ENCODE results near the gene NOTCH2. TPM values are rescaled to one million over a fixed set of nuclear protein-coding genes. Genes with fewer than 3 reads are reported as not detected.
"Not testable (repeated sequence)": the region's sequence is repeated elsewhere in the genome, so short reads cannot be mapped to it uniquely, and the experiment has no call there.

NOTCH2 gene
- total and polyA plus RNA-seq, 4 donors: 8.7 to 55.3 (median 27.4) TPM

DNA sequence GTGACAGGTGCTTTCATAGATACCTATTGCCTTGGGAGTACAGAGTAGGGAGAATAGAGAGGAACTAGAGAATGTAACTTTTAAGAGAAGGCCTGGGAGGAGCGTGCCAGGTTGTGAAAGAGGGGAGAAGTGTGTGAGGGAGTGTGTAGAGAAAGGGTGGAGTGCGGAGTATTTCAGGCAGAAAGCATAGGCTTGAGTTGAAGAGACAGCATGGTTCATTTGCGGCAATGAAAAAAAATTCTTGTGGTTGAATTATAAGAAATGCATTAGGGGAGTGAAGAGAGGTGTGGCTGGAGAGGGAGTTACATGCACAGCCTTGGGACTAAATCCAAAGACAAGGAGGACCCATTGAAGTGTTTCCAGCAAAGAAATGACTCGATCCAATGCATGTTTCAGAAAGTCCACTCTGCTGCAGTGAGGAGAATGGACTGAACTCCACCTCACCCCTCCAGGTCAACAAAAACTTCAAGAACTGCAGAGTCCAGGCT is 91.4 kb downstream of the NOTCH2 start:
- H3K4me1 ChIP-seq (ENCODE audit: control insufficient read depth in 4 of 4, insufficient read depth in 4 of 4, low read length in 3 of 4): peaks cover 3 to 11% (median 8%) of the 10 kb centered on the region in 4 donors
- 92% methylated on average over 4 of the region's 4 CpGs for WGBS
- DNase-seq (ENCODE audit: low spot score): no peak
- peaks cover 0 to 6% (median 0%) of the 10 kb centered on the region in 4 donors for H3K36me3 ChIP-seq (ENCODE audit: control insufficient read depth in 4 of 4, insufficient read depth in 3 of 4, low read depth in 1 of 4, low read length in 3 of 4)
- TF ChIP-seq EGR1 (IDR thresholded peaks at IDR 0.05; ENCODE audit: low read depth in 2 of 2) (no peak), HNF4A (conservative IDR thresholded peaks at IDR 0.05) (no peak), FOXA2 (IDR thresholded peaks at IDR 0.05) (no peak), TAF1 (conservative IDR thresholded peaks at IDR 0.05) (no peak), MAX (IDR thresholded peaks at IDR 0.05) (no peak), YY1 (IDR thresholded peaks at IDR 0.05) (no peak), RXRA (IDR thresholded peaks at IDR 0.05) (no peak), GABPA (IDR thresholded peaks at IDR 0.05 in 1 of 2, conservative IDR thresholded peaks at IDR 0.05 in 1 of 2) (no peak), SP1 (IDR thresholded peaks at IDR 0.05) (no peak), FOXA1 (IDR thresholded peaks at IDR 0.05) (no peak), REST (IDR thresholded peaks at IDR 0.05) (no peak), HNF4G (IDR thresholded peaks at IDR 0.05) (no peak), RAD21 (IDR thresholded peaks at IDR 0.05) (no peak)
- TF ChIP-seq, protein P1, sequence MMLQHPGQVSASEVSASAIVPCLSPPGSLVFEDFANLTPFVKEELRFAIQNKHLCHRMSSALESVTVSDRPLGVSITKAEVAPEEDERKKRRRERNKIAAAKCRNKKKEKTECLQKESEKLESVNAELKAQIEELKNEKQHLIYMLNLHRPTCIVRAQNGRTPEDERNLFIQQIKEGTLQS (IDR thresholded peaks at IDR 0.05): no peak
- TF ChIP-seq, protein P2, sequence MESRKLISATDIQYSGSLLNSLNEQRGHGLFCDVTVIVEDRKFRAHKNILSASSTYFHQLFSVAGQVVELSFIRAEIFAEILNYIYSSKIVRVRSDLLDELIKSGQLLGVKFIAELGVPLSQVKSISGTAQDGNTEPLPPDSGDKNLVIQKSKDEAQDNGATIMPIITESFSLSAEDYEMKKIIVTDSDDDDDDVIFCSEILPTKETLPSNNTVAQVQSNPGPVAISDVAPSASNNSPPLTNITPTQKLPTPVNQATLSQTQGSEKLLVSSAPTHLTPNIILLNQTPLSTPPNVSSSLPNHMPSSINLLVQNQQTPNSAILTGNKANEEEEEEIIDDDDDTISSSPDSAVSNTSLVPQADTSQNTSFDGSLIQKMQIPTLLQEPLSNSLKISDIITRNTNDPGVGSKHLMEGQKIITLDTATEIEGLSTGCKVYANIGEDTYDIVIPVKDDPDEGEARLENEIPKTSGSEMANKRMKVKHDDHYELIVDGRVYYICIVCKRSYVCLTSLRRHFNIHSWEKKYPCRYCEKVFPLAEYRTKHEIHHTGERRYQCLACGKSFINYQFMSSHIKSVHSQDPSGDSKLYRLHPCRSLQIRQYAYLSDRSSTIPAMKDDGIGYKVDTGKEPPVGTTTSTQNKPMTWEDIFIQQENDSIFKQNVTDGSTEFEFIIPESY (IDR thresholded peaks at IDR 0.05): no peak
- TF ChIP-seq, protein P3, sequence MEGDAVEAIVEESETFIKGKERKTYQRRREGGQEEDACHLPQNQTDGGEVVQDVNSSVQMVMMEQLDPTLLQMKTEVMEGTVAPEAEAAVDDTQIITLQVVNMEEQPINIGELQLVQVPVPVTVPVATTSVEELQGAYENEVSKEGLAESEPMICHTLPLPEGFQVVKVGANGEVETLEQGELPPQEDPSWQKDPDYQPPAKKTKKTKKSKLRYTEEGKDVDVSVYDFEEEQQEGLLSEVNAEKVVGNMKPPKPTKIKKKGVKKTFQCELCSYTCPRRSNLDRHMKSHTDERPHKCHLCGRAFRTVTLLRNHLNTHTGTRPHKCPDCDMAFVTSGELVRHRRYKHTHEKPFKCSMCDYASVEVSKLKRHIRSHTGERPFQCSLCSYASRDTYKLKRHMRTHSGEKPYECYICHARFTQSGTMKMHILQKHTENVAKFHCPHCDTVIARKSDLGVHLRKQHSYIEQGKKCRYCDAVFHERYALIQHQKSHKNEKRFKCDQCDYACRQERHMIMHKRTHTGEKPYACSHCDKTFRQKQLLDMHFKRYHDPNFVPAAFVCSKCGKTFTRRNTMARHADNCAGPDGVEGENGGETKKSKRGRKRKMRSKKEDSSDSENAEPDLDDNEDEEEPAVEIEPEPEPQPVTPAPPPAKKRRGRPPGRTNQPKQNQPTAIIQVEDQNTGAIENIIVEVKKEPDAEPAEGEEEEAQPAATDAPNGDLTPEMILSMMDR (IDR thresholded peaks at IDR 0.05; ENCODE audit: low read depth, low read length, missing input control): no peak
- no peaks in the 10 kb centered on the region for H3K9me3 ChIP-seq (ENCODE audit: control insufficient read depth in 4 of 4, low read length in 3 of 4)
- no peak overlapping the region for H3K9ac ChIP-seq (ENCODE audit: low read depth in 1 of 2, low read length in 2 of 2)
- H3K4me3 ChIP-seq (ENCODE audit: low read depth in 1 of 3, low read length in 3 of 3): no peak overlapping the region
- H3K27me3 ChIP-seq (ENCODE audit: control insufficient read depth in 4 of 4, insufficient read depth in 4 of 4, low read length in 3 of 4): no peaks in the 10 kb centered on the region
- no peak overlapping the region for H3K27ac ChIP-seq (ENCODE audit: low read depth in 1 of 2, low read length in 2 of 2)

DNA sequence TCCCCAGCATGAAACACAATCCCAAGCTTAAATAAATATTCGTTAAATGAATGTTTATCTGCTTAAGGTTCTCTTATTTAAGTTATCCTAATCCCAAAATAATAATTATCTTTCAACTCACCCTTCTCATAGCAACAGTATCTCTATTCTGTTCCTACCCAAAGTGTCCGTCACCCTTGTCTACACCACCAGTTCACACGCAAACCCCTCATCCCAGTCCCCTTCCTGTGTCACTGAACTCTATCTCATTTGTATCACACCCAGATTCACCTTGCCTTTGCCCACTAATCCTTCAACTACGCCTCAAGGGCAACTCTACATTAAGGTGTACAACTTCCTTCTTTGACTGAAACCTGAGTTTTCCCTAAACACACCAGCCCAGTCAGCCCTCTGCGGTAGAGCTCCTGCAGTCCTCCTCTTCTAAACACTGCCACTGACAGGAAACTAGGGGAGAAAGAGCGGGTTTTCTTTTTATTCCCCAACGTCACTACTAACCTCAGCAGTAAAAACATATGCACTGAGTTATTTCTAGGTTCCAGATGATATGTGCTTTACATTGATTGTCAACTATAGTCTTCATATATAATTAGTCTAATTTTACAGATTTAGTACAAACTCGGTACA is 92.2 kb downstream of the NOTCH2 start:
- WGBS: 91% methylated on average over 8 of the region's 8 CpGs
- peaks cover 3 to 11% (median 8%) of the 10 kb centered on the region in 4 donors for H3K4me1 ChIP-seq (ENCODE audit: control insufficient read depth in 4 of 4, insufficient read depth in 4 of 4, low read length in 3 of 4)
- not testable (repeated sequence) for H3K9me3 ChIP-seq (ENCODE audit: control insufficient read depth in 4 of 4, low read length in 3 of 4); H3K27me3 ChIP-seq (ENCODE audit: control insufficient read depth in 4 of 4, insufficient read depth in 4 of 4, low read length in 3 of 4); H3K27ac ChIP-seq (ENCODE audit: low read depth in 1 of 2, low read length in 2 of 2); H3K4me3 ChIP-seq (ENCODE audit: low read depth in 1 of 3, low read length in 3 of 3); H3K36me3 ChIP-seq (ENCODE audit: control insufficient read depth in 4 of 4, insufficient read depth in 3 of 4, low read depth in 1 of 4, low read length in 3 of 4); H3K9ac ChIP-seq (ENCODE audit: low read depth in 1 of 2, low read length in 2 of 2); DNase-seq (ENCODE audit: low spot score)

- H3K9ac ChIP-seq (ENCODE audit: low read depth in 1 of 2, low read length in 2 of 2); H3K9me3 ChIP-seq (ENCODE audit: control insufficient read depth in 4 of 4, low read length in 3 of 4); H3K4me3 ChIP-seq (ENCODE audit: low read depth in 1 of 3, low read length in 3 of 3); H3K27ac ChIP-seq (ENCODE audit: low read depth in 1 of 2, low read length in 2 of 2); DNase-seq (ENCODE audit: low spot score); H3K36me3 ChIP-seq (ENCODE audit: control insufficient read depth in 4 of 4, insufficient read depth in 3 of 4, low read depth in 1 of 4, low read length in 3 of 4); H3K27me3 ChIP-seq (ENCODE audit: control insufficient read depth in 4 of 4, insufficient read depth in 4 of 4, low read length in 3 of 4): not testable (repeated sequence)
- peaks cover 0 to 11% (median 8%) of the 10 kb centered on the region in 4 donors for H3K4me1 ChIP-seq (ENCODE audit: control insufficient read depth in 4 of 4, insufficient read depth in 4 of 4, low read length in 3 of 4)
- WGBS: 90% methylated on average over 5 of the region's 5 CpGs
Observed at GRCh38 chr1:119975582-119976254, 93.7 kb downstream of the NOTCH2 start.
